NCI-H1105 (cell line): ENCODE results near the gene MRPL37.

ENCODE experiments used
- DNase-seq: peaks from one replicate; lab custom pipeline; 2025; lab: John Stamatoyannopoulos, UW

Gene MRPL37

GRCh38 chr1:54240741-54241335, 40.9 kb downstream of the MRPL37 start:
- DNase-seq = no peak

GRCh38 chr1:54241364-54241763, 41.4 kb downstream of the MRPL37 start:
- no peak for DNase-seq

GRCh38 chr1:54243022-54243421, 43.1 kb downstream of the MRPL37 start:
- DNase-seq = no peak

- DNase-seq = no peak
Observed at GRCh38 chr1:54244655-54245054, 44.7 kb downstream of the MRPL37 start.

- DNase-seq = no peak
Observed at GRCh38 chr1:54245501-54245900, 45.5 kb downstream of the MRPL37 start.

GRCh38 chr1:54246116-54246721, 46.3 kb downstream of the MRPL37 start:
- no peak for DNase-seq

GRCh38 chr1:54247863-54248515, 48.0 kb downstream of the MRPL37 start:
- no peak for DNase-seq

GRCh38 chr1:54248966-54249365, 49.0 kb downstream of the MRPL37 start:
- DNase-seq = no peak

- DNase-seq = no peak
Observed at GRCh38 chr1:54249819-54250435, 50.0 kb downstream of the MRPL37 start.

- no peak for DNase-seq
Observed at GRCh38 chr1:54250670-54251069, 50.7 kb downstream of the MRPL37 start.

- no peak for DNase-seq
Observed at GRCh38 chr1:54252371-54252936, 52.5 kb downstream of the MRPL37 start.

GRCh38 chr1:54253480-54253879, 53.5 kb downstream of the MRPL37 start:
- DNase-seq = no peak

GRCh38 chr1:54254055-54254454, 54.1 kb downstream of the MRPL37 start:
- DNase-seq = peak; percentile 86

GRCh38 chr1:54255026-54255702, 55.2 kb downstream of the MRPL37 start:
- no peak for DNase-seq

- peak; percentile 58 for DNase-seq
Observed at GRCh38 chr1:54256522-54257345, 56.8 kb downstream of the MRPL37 start.

- no peak for DNase-seq
Observed at GRCh38 chr1:54257346-54257620, 57.3 kb downstream of the MRPL37 start.

- no peak for DNase-seq
Observed at GRCh38 chr1:54257876-54258275, 57.9 kb downstream of the MRPL37 start.

- peak; percentile 93 for DNase-seq
Observed at GRCh38 chr1:54259546-54260140, 59.7 kb downstream of the MRPL37 start.

- no peak for DNase-seq
Observed at GRCh38 chr1:54260810-54261209, 60.8 kb downstream of the MRPL37 start.

GRCh38 chr1:54262244-54262643, 62.3 kb downstream of the MRPL37 start:
- no peak for DNase-seq

GRCh38 chr1:54263601-54264226, 63.7 kb downstream of the MRPL37 start:
- no peak for DNase-seq
